GM12874 (cell line): ENCODE results near the gene RPS21.

ENCODE experiments used
- CTCF ChIP-seq: IDR thresholded peaks from 2 replicates; pipeline ENCODE4 v1.5.1; 2011; ENCODE audit warnings: low read depth, mild to moderate bottlenecking, control low read depth, low read length, moderate library complexity; ENCODE audit not compliant: insufficient read depth

RPS21 gene

GRCh38 chr20:62382306-62383198, 4.4 kb upstream of the RPS21 start:
- TF ChIP-seq CTCF, result peak; percentile 98

- no peak for TF ChIP-seq CTCF
Measured at GRCh38 chr20:62387219-62387913, 463 bp downstream of the RPS21 start.

GRCh38 chr20:62387933-62388635, 1.2 kb downstream of the RPS21 start:
- no peak for TF ChIP-seq CTCF

GRCh38 chr20:62388839-62389600, 2.1 kb downstream of the RPS21 start:
- no peak for TF ChIP-seq CTCF

- TF ChIP-seq CTCF, result no peak
Measured at GRCh38 chr20:62389601-62390087, 2.7 kb downstream of the RPS21 start.

GRCh38 chr20:62390317-62391164, 3.6 kb downstream of the RPS21 start:
- TF ChIP-seq CTCF, result no peak
